ENCODE results near the gene TOR1AIP2. TPM values are rescaled to one million over a fixed set of nuclear protein-coding genes. Genes with fewer than 3 reads are reported as not detected.

Gene TOR1AIP2
- total RNA-seq, 1 donor from 2014 or later: 114 TPM

DNA sequence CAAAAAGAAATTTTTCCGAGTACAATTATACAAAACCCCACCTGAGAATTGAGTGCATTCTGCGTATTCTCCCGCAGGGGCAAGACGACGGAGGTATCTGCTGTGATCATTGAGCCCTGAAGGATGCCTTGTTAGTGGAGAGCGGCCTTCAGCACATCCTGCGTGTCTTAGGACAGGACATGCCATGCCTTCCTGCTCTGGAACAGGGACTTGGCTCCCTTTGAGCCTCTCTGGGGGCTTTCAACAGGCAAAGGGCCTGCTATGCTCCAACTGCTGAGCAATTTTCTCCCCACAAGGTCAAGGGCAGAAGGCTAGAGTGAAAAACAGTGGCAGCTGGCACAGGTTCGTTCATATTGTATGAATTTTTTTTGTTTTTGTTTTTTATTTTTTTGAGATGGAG is 52.4 kb downstream of the TOR1AIP2 start:
- DNase-seq: no peak

DNA sequence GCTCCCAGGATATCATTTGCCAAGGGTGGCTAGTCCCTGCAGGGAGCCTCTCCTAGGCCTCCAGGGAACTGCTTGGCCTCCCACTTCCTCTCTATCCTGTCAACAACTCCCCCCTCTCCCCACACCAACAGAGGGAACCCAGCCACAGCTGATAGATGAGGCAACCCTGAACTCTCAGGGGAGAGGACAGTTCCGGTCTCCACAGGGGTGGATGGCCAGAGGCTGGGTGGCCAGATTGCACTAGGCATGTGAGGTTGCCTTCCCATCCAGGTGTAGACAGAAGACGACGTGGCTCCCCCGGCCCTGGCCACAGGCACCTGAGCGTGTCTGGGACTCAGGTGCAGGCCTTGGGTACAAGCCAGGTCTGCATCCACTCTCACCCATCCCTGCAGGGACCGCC is 53.3 kb downstream of the TOR1AIP2 start:
- DNase-seq: no peak

DNA sequence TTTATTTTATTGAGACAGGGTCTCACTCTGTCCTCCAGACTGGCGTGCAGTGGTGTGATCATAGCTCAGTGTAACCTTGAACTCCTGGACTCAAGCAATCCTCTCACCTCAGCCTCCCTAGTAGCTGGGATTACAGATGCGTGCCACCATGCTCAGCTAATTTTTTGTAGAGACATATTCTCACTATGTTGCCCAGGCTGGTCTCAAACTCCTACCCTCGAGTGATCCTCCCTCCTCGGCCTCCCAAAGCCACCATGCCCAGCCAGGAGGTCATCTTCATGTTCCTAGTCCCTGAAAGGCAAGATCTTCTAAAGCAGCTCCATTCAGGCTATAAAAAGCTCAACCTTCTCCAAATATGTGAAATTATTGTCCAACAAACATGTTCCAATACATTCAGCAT is 53.9 kb downstream of the TOR1AIP2 start:
- no peak for DNase-seq

DNA sequence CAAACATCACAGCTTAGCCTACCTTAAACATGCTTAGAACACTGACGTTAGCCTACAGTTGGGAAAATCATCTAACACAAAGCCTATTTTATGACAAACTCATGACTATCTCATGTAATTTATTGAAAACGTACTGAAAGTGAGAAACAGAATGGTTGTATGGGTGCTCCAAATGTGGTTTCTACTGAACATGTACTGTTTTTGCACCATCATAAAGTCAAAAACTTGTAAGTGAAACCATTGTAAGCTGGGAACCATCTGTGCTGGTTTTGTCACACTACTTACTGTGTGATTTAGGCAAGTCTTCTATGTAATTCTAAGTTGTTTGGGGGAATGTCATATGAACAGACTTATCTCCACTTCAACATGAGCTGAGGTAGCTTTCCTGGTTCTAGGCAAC is 55.5 kb downstream of the TOR1AIP2 start:
- no peak for DNase-seq

DNA sequence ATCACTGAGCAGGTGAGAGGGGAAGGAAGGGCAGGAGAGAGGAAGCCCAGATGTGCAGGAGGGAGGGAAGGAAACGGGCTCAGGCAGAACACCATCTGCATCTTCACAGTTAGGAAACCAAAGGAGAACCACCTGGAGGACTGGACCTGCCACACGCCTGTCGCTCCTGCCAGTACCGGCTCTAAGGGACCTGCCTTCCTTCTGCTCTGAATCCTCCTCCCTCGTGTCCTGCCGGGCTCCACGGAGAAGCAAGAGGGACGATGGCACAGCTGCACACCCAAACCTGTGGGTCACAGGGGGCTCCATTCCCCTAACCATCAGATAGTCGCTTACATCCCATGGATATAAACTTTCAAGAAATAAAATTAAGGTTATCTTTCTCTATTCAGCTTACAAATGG is 56.1 kb downstream of the TOR1AIP2 start:
- no peak for DNase-seq

DNA sequence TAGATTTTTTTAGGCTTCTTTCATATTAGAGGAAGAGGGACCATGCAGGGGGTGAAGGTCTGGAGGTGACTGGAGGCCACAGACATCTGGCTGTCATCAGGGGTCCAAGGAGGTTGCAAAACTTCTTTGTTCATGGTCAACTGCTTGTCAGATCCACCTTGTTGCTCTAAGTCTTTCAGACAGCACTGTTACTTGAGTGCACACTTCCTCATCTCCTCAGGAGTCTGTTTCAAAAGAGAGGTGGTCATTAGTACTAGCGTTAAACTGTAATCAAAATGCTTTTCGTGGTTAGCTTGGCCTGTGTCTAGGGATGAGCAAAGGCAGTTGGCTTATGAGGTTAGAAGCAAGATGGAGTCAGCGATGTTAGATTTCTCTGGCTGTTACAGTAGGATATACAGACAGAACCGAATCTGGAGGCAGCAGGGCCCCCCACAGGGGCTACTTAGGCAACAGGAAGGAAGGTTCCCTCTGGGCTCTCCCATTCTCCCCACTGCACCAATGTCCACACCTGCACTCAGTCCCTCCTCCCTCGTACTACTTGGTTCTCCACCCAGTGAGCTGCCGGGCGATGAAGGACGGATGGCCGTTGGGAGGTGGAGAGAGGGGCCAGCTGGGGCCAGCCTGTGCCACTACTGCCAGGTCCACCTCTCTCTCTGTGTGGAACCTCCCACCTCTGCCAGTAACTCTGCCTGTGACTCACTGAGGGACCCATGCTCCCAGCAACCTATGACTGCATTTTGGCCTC is 57.2 kb downstream of the TOR1AIP2 start:
- DNase-seq: no peak

DNA sequence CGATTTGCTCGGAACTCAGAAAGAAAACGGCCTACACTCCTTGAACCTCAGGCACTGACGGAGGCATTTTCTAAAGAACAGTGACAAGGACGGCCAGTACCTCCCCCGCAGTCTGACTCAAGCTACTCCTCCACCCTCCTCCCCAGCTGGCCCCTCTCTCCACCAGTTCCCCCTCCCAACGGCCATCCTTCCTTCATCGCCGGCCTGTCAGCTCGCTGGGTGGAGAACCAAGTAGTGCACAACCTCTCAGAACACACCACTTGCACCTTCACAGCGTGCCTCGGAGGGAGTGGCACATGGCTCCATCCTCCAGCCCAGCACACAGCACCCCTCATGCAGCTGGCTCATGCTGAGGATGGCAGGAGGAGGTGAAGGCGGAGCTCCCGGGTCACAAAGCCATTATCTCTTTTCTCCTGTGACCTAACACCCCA is 58.8 kb downstream of the TOR1AIP2 start:
- DNase-seq: no peak

DNA sequence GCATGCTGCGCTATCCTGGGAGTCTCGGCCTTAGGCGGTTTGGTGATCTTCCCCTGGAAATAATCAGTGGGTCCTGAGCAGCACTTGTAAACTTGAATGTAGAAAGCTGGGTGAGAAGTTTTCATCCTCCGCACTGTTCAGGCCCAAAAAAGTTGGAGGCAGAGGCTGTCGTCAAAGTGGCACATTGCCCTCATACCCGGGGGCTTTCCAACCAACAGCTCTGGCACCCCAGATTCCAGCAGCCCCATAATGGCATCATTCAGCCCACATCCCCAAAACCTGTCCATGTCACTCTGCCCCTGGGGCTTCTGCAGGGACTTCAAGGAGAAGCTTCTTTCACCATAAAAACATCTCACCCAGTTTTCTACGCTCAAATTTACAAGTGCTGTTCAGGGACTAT is 59.3 kb downstream of the TOR1AIP2 start:
- no peak for DNase-seq

DNA sequence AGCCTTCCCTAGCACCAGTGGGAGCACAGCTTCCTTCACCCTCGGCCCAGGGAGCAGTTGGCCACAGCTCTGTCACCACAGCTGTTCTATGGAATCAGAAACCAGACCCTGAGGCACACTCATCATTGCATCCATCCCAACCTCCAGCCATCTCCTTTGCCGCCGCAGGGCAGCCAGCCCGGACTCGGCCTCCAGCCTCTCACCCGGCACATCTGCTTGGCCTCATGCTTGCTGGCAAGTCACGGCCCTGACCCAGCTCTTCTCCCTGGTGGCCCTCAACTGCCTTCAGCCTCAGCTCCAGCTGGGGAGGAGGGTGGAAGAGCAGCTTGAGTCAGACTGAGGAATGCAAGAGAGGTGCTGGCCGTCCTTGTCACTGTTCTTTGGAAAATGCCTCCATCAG is 59.8 kb downstream of the TOR1AIP2 start:
- no peak for DNase-seq

DNA sequence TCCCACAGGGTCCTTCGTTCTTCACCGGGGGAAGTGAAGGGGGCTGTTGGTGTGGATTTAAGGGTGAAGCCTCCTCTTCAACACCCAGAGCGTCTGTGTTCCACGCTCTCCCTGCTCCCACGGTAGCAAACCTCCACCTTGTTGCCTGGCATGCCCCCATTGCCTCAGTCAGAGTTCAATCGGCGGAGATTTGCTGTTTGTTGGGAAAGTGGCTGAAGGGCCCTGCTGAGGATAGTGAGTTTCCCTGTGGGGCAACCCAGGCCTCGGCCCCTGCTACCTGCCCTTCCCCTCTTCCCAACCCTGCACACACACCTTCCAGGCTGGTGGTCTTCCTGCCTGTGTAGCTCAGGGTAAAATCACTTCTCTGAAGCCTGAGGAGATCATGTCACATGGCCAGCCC is 60.5 kb downstream of the TOR1AIP2 start:
- no peak for DNase-seq

DNA sequence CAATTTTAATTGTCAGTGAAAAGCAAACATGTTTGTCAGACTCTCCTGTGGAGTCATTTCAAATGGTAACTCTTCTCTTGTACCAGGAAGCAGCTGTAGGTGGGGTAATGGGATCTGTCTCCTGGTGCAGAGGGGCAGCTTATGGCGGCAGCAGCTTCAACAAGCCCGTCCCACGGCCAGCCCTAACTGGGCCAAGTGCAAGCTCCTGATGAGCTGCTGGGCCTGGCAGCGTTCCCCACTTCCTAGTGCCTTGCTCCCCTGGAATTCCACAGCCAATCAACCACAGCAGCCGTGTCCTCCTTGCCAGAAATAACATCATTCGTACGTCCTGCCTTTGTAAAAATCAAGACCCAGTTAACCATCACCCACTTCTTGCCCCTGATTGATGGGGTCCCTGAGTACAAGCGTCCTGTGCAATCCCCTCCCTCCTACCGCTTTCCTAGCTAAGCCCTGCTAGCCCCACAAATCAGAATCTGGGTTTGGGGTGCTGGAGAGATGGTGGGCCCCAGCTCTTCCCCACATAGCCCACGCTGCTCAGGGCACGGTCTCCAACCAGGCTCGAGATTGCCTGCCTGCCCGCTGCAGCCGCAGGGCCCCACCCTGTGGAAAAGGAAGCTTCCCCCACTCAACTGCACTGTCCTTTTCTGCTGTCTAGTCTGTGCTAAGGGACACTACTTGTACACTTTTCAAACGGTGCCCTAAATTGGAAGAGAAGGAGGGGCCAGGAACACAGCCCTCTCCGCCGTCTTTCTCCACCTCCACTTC is 61.2 kb downstream of the TOR1AIP2 start:
- peak; percentile 87 for DNase-seq

DNA sequence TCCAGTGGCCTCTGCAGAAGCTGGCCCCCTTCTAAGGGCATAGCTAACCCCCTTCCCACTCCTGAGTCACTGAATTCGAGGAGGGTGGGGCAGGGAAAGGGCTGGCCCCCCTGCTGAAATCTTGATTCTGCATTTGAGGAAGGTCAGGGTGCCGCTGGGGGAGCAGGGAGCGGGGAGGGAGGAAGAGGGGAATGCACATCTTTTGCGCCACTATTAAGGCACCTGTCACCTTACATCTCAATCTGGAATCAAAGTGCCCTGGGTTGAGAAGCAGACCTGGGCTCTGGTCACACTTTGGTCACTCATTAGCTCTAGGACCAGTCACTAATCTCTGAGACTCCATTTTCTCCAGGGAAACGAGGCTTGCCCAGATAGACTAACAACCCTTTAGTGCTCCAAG is 62.0 kb downstream of the TOR1AIP2 start:
- DNase-seq: no peak

DNA sequence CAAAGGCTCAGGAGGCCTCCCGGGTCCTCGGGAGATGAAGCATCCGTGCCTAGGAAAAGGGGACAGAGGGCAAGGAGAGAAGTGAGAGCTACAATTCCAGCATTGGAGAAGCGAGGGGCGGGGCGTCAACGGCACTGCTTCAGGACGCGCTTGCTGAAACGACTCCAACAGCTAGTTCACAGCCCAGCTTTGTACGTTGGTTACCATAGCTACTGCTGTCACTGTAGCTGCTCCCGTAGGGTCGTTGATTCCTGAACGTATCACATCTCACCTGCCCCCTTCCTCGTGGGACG is 63.1 kb downstream of the TOR1AIP2 start:
- DNase-seq: no peak

DNA sequence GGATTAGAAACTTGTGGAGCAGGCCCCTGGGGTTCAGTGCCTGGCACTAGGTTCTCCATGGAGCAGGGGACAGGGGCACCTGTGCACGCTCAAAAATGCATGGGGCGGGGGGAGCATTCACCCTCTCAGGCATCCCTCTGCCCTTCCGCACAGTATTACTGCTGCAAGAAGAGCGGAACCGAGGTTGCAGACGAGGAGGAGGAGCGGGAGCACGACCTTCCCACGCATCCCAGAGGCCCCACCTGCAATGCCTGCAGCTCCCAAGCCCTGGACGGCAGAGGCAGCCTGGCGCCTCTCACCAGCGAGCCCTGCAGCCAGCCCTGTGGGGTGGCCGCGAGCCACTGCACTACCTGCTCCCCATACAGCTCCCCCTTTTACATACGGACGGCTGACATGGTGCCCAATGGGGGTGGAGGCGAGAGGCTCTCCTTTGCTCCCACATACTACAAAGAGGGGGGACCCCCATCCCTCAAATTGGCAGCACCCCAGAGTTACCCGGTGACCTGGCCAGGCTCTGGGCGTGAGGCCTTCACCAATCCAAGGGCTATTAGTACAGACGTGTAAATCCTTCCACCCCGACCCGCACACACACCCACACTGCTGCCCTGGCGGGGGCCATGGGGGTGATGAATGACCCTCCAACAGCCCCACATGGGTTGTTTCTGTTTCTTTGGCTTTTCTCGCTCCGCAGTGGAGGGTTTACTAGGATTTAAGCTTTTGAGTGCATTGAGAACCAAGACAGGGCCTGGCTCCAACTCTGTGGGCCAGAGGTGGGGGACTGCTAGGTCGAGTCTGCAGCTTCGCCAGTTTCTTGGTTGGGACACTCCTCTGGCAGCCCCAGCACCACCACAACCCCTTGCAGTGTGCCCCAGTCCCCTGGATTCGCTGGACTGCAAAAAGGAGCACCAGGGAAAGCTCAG is 63.7 kb downstream of the TOR1AIP2 start:
- no peak for DNase-seq

DNA sequence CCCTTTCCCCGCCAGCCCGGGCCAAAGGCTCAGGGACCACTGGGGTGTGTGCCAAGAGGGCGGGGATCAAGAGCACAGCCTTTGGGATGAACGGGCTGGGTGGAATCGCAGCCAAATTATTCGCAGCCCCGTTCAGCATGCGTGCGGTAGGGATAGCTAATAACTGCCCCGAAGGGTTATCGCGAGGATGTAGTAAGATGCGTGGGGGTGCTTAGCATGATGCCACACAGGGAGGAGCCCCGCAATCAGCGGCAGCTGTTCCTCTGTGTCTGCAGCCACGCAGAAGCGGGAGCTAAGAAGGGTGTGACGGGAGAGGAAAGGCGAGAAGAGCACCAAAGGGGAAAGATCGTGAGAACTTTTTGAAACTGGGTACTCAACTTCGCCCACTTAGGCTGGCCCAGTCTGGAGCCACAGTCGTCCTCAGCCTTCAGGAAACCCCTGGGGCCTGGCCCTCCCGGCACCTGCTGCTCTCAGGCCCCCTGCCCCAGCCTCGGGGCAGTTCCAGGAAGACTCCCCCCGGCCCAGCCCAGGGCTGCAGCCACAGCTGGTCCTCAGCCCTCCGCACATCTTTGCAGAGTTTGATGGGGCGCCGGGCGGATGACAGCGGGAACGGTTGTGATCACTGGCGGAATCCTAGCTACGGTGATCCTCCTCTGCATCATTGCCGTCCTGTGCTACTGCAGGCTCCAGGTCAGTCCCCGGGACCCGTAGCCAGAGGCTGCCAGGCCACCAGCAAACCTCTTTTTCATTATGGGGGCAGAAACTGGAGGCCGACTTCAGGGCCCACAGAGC is 64.9 kb downstream of the TOR1AIP2 start:
- DNase-seq: no peak

DNA sequence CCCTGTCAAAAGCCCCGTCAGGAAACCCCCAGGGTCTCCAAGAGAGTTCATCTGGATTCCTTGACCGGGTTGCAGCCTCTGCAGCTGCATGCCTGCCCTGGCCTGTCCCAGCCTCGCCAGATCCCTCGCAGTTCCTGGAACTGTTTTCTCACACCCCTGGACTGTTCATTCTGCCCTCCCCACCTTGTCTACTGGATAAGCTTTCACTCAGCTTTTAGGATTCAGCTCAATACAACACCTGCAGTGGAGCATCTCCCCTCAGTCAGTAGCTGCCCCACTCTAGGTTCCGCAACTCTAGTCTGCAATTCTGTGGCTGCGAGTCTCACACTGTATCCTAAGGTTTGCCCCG is 67.3 kb downstream of the TOR1AIP2 start:
- DNase-seq: no peak

DNA sequence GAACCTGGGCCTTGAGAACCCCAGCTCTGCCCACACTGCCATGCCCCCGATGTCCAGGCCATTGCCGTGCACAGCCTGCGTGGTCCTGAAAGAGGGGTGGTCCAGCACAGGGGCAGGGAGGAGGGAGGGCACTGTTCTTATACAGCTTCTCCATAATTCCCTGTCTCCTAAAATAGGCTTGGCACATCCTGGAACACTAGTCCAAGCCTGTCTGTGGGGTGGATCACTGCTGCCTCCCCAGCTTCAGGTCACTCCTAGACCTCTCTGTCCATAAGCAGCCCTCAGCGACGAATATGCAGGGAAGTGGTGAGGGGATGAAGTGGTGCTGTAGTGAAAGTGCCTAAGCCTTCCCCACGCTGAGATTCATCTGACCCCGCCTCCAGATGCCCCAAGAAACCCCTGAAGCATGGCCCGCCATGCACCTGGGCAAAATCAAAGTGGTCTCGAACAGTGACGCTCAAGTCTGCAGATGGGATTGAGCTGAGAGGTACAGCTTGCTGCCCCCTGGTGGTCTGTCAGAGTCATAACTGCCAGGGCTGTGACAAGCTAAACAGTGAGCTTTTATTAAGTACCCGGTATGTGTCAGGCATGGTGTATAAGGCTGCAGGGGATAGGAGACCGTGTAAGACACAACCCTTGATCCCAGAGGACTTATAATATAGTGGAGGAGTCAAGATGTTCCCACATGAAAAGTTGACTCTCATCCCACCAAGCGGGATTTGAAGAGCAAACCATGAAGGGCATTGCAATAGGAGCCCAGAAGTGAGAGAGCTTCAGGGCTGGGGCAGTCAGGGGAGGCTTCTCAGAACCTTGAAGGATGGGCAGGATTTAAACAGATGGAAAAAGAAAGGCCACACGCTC is 67.9 kb downstream of the TOR1AIP2 start:
- DNase-seq: peak; percentile 89

DNA sequence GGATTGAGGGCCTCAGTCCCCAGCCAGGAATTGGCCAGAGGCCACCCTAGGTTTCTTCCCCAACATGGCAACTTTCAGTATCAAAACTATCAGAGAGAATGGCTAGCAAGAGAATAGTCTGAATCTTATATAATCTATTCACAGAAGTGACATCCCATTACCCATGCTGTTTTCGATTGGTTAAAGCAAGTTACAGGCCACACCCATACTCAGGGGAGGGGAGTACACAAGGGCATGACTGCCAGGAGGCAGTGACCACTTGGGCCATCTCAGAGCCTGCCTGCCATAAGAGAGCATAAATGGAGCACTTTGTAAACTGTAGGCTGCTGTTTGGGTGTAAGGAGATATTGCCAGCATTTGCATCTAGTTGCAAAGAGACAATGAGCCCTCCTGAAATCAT is 69.1 kb downstream of the TOR1AIP2 start:
- no peak for DNase-seq

DNA sequence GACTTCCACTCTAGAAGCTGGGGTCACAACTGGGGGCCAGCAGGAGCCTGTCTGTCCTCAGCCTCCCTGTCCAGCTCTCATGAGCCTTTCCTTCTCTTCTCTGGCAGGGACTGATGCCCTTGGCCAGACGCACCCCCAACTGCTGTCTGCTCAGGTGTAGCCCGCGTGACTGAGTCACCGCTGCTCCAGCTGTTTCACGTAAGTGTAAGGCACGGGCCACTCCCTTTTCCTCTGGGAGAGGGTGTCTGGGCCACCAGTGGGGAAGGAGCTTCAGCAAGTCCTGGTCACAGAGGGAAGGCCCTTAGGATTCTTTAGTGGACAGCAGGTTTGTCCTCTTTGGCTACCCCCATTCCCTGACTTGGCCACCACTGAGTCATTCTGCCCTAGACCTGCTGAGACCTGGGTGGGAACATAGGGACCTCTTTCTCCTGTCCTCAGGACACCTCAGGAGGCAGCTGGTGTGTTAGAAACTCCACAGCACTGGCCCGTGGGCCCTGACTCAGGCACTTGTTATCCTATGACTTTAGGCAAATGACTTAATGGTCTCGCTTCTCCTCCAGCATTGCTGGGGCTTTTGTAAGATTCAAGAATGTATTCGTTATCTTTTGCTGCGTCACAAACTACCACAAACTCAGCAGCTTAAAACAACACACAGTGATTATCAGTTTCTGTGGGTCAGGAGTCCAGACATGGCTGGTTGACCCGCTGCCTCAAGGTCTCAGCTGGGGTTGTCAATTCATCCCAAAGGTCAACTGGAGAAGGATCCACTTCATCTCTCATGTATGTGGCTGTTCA is 69.7 kb downstream of the TOR1AIP2 start:
- DNase-seq: no peak

DNA sequence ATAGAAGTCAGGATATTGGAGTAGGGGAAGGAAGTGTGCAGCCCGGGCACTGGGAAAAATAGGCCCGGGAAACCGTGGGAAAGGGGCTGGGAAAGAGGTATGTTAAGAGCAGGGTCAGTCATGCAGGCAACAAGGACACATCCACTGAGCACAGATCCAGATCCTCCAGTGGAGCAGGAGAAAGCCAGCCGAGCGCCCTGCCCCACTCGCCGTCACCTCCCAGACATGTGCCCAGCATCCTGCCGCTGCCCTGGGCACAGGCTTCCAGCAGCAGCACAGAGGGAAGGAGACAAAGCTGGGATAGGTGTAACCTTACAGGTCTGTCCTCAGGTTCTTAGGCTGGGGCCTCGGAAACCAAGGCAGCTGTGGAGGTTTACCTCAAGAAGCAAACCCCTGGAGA is 70.3 kb downstream of the TOR1AIP2 start:
- peak; percentile 29 for DNase-seq

DNA sequence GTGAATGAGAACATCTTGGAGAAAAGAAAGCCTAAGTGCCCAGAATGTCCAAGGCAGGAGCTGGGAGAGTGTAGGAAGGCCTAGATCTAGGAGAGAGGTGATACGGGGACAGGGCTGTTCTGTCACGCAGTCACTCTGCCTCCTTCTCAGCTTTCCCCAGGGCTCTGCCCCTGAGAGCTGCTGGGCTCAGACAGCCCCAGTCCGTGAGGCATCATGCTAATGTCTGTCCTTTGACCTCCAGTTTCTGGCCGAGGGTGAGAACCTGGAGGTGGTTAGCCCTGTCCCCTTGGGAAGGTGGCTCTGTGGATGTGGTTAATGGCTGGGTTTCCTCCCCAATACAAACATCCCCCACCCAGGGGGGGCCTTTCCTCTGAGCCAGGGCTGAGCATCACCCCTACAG is 71.3 kb downstream of the TOR1AIP2 start:
- no peak for DNase-seq
